Epithelial cell of proximal tubule (primary cell): ENCODE data around the gene UROC1. TPM values are rescaled to one million over a fixed set of nuclear protein-coding genes. Genes with fewer than 3 reads are reported as not detected.

ENCODE experiments used
- DNase-seq: peaks from one replicate; pipeline ENCODE4 v3.0.0-alpha.2; 2011; ENCODE audit warnings: low read depth
- H3K4me3 ChIP-seq: 2 replicates; pipeline ENCODE4 v1.5.1; 2011; ENCODE audit warnings: low read depth, mild to moderate bottlenecking, low read length
- CTCF ChIP-seq: conservative IDR thresholded peaks from 2 replicates; pipeline ENCODE4 v1.5.1; 2012; ENCODE audit warnings: low read depth, mild to moderate bottlenecking, low read length
- total RNA-seq: library from RNA; depleted of rRNA; stranded (reverse); fragments of >200 nt; gene quantifications from 2 replicates; pipeline ENCODE4 v1.2.3, GENCODE V29; 2015

UROC1 gene
- total RNA-seq, 1 donor from 2014 or later = not detected

GRCh38 chr3:126452213-126452612 is 65.4 kb downstream of the UROC1 start:
- no peak overlapping the region for H3K4me3 ChIP-seq
- no peak for TF ChIP-seq CTCF
- no peak for DNase-seq

GRCh38 chr3:126451511-126451910 is 66.1 kb downstream of the UROC1 start:
- TF ChIP-seq CTCF = no peak
- no peak overlapping the region for H3K4me3 ChIP-seq
- no peak for DNase-seq

DNA sequence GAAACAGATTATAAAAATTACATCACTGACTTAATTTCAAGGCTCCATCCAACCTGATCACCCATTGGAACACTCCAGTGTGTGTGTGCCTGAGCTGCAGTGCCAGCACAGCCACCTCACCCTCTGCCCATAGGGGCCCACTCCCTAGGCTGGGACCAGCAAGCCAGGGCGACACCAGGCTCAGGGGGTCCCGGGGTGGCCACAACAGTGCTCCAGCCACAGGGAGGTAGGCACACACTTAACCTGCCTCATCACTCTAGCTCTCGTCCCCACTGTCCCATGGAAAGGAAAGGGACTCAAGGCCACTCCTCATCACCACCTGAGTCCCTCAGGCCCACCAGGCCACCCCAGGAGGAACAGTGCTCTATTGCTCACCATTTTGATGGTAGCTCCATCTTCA is 66.8 kb downstream of the UROC1 start:
- DNase-seq = no peak
- TF ChIP-seq CTCF = no peak
- no peak overlapping the region for H3K4me3 ChIP-seq

GRCh38 chr3:126450219-126450618 is 67.4 kb downstream of the UROC1 start:
- no peak for DNase-seq
- no peak for TF ChIP-seq CTCF
- H3K4me3 ChIP-seq = no peak overlapping the region

GRCh38 chr3:126449621-126450051 is 67.9 kb downstream of the UROC1 start:
- no peak for TF ChIP-seq CTCF
- no peak for DNase-seq
- H3K4me3 ChIP-seq = no peak overlapping the region

- no peak overlapping the region for H3K4me3 ChIP-seq
- no peak for TF ChIP-seq CTCF
- no peak for DNase-seq
Measured at GRCh38 chr3:126448893-126449180, 68.7 kb downstream of the UROC1 start.

DNA sequence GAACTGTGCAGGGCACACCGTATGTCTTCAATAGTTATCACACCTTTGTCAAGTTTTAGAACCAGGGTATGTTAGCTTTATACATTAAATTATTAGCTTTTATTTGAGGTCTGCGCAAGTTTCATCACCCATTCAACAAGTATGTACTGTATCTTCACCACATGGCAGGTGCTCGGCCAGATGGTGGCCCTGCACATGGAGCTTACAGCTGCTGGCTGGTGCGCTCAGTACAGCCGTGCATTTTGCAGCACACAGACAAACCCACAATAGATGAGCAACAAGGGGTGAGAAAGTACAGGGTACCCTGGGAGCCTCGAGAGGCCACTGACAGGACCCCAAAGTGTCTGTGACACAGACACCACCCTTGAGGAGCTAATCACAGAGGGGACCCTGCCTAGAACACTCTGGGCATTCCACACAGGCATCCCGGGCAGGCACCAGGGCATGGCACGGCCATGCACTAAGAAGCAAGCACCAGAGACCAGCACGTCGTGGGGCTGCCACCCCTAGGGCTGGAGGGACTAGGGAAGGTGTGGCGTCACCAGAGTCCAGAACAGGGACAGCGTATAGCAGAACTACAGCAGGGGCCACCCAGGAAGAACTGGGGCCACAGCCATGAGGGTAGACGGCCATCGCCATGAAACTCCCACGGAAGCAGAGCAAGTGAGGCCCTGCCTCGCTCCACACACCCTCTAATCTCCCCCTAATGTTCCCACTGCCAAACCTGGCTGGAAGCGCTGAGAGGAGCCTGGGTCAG is 69.3 kb downstream of the UROC1 start:
- no peak for DNase-seq
- TF ChIP-seq CTCF = no peak
- no peak overlapping the region for H3K4me3 ChIP-seq
